NCI-H2029 treated with DMSO at 0.1 percent for 48 hours (cell line): ENCODE measurements around the gene GMDS.

Experiments used
- DNase-seq: peaks from one replicate; lab custom pipeline; 2025; lab: John Stamatoyannopoulos, UW

The GMDS gene

DNA sequence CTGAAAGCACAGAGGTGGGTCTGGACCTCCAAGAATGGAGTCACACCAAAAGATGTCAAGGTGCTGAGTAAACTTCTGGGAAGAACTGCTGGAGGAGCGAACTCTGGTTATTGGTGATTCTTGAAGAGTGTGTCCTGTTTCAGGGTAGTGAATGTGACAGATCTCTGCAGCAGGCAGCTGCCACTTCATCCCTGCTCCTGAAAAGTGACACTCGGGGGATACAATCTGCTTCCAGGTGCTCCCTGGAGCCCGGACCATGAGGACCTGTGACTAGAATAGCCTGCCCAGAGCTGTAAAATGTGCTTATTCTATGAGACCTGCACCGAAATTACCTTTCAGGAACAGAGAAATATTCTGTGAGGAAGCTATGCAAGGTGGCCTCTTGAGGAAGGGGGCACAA lies 444.6 kb downstream of the GMDS start:
- no peak for DNase-seq

DNA sequence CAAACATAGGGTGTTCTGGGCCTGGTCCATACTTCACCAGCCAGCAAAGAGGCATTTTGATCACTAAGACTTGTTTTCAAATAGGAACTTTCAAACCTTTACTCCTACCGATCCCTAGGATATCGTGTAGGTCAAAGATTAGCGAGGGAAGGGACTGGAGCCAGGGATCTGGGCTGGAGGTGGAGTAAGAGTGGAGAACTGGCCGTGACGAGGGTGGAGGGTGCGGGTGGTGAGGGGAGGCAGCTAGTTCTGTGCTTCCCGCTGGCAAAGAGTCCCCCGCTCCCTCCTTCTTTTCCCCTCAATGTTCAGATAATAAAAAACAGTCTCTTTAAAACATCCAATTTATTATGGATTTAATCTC lies 446.5 kb downstream of the GMDS start:
- no peak for DNase-seq

DNA sequence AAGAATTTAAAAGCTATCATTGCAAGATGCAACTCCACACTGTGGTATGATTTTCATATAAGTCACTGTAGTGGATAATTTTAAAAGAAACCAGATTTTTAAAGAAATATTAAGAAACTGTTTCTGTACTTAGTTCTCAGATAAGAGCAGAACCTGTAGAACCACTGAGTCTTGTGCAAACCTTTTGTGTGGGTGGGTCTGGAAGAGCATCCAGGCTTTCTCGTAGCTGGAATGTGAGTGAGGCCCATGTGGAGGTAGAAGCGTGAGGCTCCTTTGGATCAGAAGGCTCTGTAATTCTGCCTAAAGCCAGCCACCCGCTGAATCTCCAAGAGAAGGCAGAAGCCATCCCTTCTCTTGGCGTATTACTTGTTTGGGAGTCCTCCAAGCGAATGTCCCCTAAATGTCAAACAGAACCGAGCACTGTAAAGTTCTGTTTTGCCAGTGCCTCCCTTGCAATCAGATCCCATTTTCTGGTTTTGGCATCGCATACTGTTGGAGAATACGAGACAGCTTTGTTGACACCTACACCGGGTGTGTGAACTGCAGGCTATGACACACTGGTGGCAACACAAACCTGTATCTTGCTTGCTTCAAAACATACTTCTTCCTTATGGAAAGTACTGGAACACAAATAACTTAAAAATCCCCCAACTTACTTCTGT lies 447.0 kb downstream of the GMDS start:
- DNase-seq = no peak

DNA sequence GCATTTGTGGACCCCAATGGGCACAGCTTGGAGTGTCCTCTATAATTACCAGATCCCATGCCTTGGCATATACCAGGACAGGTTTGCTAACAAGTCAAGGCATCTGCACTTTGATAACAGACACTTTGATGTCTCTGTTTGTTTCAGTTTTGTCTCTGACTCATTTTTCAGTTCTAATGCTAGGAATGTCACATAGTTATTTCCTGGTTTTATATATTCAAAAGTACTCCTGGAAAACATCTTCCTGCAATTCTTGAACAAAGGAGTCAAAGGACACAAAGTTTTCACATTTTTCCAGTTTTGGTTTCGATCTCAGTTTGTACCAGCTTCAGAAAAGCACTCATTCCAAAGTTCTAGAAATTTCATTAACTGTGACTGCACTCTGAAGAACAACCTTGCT lies 447.6 kb downstream of the GMDS start:
- DNase-seq = no peak

DNA sequence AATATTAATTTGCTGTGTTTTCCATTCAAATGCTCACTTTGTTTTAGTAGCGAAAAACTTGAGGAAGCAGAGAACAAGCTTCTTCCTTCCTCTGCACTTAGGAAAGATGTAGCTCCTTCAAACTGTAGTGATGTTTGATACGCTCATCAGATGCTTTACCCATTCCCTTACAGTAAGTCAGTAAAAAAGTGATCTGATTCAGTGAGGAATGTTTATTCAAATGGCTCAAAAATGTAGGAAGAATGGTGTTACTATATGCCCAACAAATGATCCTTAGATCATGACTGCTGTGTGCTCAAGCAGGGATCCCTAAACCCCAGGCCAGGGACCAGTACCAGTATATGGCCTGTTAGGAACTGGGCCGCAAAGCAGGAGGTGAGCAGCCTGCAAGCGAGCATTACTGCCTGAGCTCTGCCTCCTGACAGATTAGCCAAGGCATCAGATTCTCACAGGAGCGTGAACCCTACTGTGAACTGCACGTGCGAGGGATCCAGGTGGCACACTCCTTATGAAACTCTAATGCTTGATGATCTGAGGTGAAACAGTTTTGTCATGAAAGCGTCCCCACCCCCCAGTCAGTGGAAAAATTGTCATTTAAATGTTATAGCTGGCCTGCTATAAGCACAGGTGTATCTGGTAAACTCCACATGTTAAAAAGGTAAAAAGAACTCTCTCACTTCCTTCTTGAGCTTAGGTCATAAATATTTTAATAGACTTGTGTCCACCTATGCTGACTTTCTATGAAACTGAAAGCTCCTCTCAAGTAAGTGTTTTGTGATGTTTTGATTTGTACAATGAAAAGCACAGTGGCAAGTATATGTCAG lies 448.5 kb downstream of the GMDS start:
- DNase-seq = no peak

DNA sequence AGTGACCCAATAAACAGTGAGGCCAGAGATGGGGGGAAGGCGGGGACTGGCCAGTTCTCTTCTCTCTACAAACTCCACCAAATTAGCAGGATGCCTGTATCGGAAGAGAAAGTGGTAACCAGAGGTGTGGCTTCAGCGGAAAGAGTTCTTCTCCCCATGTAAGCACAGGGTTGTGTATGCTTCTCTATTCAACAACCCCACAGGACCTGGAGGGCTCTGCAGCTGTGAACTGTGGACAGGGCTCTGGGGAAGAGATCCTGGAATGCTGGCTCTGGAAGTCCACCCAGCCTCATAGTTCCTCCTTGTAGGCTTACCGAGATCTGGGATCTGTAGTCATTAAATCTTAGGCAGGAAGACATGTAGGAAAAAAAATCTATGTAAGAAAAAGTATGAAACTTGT lies 449.5 kb downstream of the GMDS start:
- DNase-seq = no peak

DNA sequence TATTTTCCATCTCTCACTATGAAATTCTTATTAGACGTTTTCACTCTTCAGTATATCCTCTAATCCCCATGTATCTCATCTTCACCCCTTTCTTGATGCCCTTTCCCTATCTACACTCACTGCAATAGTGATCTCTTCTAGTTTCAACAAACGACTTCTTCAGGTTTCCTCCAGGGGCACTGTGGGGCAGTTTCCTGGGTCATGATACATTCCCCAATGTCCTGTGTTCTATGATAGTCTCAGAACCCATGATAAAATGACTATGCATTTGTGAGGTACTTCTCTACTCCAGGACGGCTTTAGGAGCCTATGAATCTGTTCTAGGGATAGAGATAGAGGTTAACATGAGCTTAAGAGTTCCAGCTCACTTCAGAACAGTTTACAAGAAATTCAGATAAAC lies 452.4 kb downstream of the GMDS start:
- DNase-seq = no peak

DNA sequence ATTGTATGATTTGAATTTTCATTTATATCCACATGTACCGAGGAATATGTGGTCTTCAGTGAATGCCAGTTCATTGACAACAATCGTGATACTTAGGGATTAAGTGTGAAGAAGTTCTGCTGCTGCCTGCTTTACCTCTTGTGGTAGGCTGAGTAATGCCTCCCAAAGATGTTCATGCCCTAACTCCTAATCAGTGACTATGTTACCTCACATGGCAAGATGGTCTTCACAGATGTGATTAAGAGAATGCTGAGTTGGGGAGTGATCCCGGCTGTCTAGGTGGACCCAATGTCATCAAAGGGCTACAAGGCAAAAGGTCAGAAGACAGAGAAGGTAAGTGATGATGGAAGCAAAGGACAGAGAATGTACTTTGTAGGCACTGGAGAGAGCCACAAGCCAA lies 454.7 kb downstream of the GMDS start:
- DNase-seq = no peak

DNA sequence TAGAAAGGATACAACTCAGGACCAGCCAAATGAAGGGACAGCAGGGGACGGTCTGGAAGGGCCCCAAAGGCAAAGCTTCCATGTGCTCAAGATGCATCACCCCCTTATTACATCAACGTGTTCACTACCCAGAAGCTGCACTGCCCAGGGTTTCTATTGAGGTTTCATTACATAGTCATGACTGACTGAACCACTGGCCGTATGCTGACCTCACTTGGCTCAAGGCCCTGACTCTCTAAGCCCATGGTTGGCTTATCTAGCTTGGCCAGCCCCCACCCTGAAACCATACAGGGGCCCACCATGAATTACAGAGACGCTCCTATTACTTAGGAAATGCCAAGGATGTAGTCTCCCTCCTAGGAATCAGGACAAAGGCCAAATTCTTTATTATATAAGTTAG lies 456.3 kb downstream of the GMDS start:
- DNase-seq = no peak

DNA sequence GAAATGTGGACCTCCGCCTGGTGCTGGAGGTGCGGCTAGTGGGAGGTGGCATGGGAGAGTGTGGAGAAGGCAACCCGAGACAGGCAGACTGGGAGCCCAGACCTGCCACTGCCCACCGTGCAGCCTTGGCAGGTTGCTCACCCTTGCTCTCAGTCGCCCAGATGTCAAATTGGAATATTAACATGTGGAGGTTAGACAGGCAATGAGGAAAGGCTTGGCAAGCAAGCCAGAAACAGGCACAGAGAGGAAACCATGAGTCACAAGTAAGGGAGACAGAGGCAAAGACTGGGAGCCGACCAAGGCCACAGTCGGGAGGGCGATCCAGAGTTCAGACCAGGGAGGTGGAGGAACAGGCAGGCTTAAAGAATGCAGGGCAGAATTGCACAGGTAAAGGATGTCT lies 457.5 kb downstream of the GMDS start:
- no peak for DNase-seq

DNA sequence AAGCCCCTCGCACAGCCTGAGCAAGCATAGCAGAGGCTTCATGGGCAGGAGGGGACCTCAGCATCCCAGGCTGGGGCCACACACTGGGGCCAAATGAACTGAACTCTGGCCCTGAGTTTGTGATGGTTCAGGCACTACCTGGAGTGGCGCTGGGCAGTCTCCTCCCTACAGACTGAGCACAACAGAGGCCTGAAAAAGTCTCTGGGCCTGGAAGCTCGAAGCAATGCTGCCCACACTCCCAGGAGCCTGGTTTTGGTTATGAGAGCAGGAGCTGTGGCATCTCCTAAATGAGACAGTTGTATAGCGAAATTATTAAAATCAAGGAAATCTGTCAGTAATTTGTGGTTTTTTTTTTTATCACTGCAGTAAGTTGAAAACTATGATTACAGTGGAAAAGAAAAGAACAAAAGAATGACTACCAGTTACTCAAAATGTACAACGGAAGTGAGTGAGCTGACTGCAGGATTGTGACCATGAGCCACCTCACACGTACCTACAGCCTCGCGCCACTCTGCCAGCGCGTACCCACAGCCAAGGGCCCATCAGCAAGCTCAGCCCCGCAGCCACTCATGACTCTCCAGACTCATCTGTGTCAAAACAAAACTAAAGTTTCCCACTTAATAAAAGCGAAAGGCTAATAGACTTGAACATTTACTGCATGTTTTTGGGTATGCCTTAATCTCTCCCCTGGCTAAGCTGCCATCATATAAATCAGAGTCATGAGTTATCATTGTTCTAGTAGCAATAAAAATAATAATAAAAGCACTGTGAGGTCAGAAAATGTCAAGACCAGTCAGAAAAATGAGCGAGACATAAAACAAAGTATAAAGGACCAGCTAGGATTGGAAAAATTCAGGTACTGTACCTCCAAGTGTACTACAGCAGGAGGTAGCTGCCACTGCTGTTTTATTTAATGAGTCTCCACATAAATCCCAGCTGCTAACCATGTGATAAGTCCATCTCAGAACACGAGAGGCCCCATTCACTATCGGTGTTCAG lies 458.7 kb downstream of the GMDS start:
- DNase-seq = no peak

DNA sequence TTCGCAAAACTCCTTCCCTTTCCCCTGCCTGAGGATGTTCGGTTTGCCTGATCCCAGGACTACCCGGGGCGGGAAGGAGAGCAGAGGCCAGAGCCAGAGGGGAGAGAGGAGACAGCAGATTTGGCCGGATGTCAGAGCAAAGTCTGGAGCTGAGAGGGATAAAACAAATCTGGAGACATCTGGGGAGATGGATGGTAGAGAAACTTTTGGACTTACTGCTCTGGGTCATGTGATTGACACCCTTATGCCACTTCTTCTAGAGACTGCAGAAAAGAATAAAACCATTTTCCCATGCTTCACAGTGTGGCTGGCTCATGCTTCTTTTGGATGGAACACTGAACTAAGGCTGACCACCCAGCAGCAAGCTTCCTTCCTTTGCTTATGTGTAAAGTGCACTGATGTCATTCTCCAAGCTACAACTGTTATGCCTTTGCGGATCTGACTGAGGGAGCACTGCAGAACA lies 461.0 kb downstream of the GMDS start:
- DNase-seq = no peak

DNA sequence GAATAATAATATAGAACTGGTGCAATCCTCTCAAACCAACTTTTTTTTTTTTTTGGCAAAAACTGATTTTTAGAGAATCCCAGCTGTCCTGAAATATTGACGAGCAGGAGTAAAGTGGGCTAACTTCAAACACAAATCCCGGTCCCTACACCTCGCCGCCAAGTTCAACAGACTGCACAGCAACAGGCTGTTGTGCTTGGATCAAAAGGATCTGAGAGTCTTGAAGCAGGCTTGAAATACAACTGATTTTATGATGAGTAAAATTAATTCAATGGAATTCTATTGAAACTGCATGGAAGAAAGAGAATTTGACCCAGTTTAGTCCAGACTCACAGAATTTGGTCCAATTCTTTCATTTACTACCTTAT lies 463.6 kb downstream of the GMDS start:
- DNase-seq = no peak

DNA sequence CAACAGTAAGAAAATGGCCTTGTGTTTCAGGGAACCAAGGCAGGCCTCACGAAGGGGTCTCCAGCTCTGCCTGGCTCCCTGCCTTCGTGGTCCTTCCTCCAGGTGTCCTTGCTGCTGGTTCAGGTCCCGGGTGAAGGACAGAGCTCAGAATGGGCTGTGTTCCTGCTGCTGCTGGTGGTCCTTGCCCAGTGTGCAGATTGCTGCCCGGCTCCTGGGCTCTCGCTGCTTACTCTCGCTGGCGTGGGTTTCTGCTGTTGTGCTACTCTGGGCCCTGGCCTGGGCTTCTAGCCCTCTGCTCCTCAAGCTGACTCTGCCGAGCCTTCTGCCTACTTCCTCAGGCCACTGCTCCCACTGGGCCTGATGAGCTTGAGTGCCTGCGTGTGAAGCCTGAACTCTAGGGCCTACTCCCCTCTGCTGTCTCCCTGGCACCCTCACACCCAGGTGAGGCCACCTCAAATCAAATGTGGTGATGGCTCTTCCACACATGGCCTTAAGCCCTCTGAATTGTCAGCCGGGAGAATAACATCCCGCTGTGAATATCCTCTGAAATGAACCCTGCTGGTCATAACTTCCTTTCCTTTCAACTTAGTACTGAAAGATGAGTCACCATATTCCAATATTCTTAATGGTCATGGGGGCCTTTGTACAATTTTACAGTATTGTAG lies 464.1 kb downstream of the GMDS start:
- DNase-seq = no peak

DNA sequence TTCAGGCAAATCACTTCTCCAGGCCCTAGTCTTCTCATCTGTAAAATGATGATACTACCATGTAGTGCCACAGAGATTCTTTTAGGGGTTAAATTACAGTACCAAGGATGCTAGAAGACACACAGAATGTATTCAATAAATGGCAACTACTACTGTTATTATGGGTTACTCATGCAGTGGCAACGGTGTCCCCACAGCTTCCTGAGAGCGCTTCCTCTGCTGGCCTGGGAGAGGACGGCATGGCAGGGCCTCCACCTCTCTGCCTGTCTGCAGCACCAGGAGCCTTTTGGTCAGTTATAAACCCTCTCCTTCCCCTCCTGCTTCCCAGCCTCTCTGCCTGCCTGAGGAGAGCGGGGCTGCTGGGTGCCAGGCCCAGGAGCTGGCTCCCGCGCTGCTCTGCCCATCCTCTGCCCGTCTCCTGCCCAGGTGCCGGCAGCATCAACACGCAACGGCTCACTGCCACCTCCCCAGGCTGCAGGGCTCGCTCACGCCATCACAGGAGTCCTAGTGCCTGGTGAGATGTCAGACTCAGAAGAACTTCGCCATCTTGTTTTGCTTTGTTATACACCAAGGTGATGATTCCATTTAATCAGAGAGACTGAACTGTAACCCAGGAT lies 465.0 kb downstream of the GMDS start:
- DNase-seq = no peak

DNA sequence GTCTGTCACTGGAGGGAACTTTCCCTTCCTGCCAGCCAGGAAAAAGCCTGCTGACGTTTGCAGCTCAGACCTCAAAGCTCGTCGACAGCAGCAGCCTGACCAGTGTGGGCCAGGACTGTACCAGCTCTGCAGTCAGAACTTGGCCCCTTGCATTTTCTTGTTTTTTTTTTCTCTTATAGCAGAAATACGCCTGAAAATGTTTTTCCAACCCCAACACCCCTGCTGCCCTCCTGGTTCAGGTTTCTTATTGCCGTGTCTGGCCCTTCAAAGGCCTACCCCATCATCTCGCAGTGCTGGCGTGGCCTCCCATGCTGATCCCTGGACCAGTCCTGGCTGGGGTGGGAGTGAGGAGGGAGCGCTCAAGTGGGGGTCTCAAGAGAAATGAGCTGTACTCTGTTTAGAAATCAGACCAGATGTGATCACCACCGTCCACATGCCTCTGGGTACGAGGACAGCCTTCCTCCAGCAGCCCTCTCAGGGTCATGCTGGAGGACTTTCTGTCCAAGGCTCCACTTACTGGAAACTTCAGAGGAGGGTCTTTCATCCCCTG lies 466.6 kb downstream of the GMDS start:
- no peak for DNase-seq

DNA sequence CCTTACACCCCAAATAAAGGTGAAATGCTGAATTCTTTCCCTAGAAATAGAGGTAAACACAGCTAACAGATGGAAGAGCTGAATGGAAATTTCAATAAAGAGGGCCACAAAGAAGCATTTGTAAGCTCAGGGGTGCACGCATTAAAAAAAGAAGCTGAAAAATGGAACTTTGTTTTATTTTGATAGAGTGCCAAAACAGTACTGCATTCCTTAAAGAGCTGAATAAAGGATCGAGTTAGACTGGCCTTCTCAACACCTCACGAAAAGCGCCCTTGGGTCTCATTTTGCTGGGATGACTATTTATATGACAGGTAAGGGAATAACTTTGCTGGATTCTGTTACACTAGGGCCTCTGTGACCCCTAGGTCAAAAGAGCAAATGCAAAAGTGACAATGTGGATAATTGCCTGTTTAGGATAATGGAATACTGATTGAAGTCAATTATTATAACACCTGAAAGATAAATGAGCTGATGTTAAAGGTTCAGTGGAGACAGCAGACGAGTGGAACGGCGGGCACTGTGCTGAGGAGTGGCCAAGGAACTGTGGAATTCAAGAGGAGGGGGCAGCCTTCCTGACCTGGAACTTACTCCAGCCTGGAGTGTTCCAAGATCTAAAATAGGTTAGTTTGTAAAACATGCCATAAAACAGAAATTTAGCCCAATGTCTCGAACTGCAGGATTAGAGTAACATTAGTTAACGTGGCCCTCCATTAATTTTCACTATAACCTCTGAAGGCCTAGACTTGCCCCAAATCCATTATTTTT lies 467.3 kb downstream of the GMDS start:
- no peak for DNase-seq

DNA sequence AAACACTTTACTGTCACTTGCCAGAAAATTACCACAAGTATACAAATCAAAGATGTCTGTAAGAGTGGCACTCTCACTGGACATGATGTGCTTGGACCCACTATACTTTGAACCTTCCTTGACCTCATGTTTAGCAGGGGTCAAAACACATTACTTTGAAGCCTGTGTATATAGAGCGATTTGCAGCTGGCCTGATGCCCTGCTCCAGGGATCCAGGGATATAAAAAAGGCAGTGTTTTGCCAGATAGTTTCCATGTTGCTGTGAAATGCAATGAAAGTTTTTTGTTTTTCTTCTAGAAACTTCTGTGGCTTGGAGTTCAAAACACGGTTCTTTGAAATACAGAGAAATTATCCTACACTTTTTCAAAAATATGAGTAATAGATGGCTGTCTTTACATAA lies 470.0 kb downstream of the GMDS start:
- DNase-seq = no peak

DNA sequence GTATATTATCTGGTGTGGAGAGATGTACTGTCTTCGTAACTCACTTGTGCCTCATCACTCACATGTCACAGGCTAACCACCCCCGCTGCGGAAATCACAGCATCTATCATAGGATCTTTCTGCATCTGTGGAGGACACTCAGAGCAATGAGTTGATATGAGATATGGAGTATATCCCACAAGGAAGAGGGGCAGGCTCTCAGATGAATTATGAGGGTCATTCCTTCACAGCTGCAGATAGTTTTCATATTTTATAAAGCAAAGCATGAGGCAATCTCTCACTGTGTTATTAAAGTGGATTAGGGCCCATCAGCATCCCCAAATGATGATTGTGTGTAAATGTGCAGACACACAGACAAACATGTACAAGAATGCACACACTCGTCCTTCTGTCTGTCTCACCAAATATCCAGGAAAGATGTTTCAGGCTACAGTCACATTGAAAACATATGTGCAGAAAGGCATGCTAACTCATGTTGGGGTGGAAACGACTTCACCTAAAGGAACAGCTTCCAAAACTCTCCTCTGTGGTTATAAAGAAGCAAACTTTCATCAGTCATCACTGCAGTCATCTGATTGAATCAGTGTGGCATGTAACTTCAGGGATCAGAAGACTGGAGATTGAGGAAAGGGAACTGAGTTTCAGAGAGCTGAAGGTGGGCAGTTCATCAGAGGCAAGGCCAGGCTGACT lies 471.0 kb downstream of the GMDS start:
- no peak for DNase-seq

DNA sequence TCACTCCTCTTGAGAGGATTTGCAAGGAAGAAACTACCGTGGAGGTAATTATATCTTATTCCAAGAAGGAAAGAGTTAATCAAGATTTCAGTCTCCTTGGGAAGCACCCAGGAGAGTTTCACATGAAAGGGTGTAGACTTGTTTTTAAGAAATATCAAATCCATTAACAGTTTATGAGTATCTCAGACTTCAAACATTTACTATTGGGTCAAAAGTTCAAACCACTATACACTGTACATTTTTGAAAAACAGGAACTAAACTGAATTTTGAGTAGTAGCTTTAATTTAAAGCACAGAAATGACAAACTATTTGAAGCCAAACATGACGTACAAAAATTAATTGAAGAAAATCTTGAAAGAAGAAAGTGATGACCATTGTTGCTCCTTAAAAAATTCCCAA lies 471.7 kb downstream of the GMDS start:
- no peak for DNase-seq
